Activated effector memory CD4-positive, alpha-beta T cell treated with Interleukin-2 at 50 U/mL for 16 hours (primary cell): ENCODE data around the gene PLCG2.
"Not testable (repeated sequence)": the region's sequence is repeated elsewhere in the genome, so short reads cannot be mapped to it uniquely, and the experiment has no call there.

Source experiments
- DNase-seq: peaks from one replicate; pipeline ENCODE4 v3.0.0-alpha.2; 2020

PLCG2 gene

GRCh38 chr16:81790830-81791435 is 11.8 kb downstream of the PLCG2 start:
- no peak for DNase-seq

- DNase-seq, result no peak
These were observed 13.7 kb downstream of the PLCG2 start for GRCh38 chr16:81792828-81793227.

DNA sequence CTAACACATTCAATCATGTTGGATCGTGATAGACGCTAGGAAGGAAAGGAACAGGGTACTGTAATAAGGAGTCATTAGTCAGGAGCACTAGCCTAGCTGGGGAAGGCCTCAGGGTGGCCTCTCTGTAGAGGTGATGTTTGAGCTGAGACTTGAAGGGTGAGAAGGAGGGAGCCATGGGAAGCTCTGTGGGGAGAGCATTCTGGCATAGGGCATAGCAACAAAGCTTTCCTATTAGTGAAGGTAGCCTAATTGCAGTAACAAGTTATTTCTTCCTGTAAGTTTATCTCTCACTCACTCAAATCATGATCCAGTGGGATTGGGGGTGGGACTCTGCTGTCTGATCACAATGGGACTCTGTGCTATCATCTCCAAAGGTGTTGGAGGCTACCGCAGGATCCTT is 16.1 kb downstream of the PLCG2 start:
- no peak for DNase-seq

- DNase-seq, result no peak
These were observed 16.9 kb downstream of the PLCG2 start for GRCh38 chr16:81796035-81796434.

- DNase-seq, result no peak
These were observed 17.7 kb downstream of the PLCG2 start for GRCh38 chr16:81796583-81797346.

- DNase-seq, result no peak
These were observed 18.4 kb downstream of the PLCG2 start for GRCh38 chr16:81797443-81797842.

DNA sequence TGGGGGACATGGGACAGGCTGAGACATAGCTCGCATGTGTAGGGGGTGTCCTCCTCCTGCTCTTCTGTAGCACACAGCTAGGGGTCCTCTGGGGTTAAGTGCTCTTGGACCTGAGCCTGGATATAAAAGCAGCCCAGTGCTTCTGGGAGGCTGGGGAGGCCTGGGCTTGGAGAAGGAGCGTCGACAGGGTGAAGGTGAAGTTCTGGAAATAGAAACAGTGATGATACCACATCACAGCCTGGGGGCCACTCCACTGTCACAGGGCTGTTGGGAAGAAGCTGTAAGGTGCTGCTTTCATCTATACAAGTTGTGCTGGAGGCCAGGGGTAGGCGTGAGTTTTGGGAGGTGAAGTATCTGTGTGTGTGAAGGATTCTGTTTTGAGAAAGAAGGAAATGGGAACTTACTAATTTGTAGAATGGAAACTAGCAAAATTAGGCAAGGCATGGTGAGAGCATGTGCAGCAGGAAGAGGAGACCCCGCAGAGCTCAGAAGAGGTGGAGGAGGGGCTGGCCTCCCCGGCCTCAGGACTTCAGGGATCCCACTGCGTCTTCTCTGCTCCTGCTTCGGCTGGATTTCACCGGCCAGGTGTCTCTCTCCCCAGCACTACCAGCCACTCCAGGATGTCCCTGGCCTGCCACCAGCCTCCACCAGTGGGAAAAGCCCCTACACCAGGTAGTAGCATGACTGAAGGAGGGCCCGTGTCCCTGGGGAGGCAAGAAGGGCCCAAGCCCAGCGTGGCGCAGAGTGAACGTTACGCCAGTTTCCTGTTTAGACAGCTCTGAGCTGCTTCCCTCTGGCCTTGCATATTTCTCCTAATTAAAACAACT is 19.4 kb downstream of the PLCG2 start:
- no peak for DNase-seq

GRCh38 chr16:81799138-81799504 is 20.0 kb downstream of the PLCG2 start:
- no peak for DNase-seq

DNA sequence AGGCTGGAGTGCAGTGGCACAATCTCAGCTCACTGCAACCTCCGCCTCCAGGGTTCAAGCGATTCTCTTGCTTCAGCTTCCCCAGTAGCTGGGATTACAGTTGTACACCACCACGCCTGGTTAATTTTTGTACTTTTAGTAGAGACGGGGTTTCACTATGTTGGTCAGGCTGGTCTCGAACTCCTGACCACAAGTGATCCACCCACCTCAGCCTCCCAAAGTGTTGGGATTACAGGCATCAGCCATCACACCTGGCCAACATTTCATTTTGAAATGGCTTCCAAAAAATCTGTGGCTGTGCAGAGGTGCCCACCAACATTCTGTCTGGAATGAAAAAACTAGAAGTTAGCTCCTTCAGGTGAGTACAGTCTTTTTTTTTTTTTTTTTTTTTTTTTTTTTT is 22.6 kb downstream of the PLCG2 start:
- DNase-seq, result not testable (repeated sequence)

GRCh38 chr16:81803332-81803731 is 24.2 kb downstream of the PLCG2 start:
- DNase-seq, result no peak

- DNase-seq, result no peak
These were observed 25.1 kb downstream of the PLCG2 start for GRCh38 chr16:81804134-81804610.

DNA sequence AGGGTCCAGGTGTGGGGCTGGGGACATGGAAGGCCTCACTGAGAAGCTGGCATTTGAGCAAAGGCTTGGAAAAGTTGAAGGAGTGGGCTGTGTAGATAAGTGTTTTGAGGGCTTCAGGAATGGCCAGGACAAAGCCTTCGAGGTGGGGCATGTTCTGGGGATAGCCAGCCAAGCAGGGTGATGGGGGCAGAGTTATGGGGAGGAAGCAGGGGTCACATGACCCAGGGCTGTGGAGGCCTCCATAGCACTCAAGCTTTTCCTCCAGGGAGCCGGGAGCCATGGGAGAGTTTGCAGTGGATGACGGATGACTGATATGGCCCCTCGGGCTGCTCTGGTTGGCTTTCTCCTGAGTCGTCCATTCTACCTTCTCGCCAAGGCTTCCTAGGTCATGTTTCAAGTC is 27.6 kb downstream of the PLCG2 start:
- DNase-seq, result no peak

- no peak for DNase-seq
These were observed 28.8 kb downstream of the PLCG2 start for GRCh38 chr16:81807767-81808358.

GRCh38 chr16:81808933-81809480 is 29.9 kb downstream of the PLCG2 start:
- no peak for DNase-seq

DNA sequence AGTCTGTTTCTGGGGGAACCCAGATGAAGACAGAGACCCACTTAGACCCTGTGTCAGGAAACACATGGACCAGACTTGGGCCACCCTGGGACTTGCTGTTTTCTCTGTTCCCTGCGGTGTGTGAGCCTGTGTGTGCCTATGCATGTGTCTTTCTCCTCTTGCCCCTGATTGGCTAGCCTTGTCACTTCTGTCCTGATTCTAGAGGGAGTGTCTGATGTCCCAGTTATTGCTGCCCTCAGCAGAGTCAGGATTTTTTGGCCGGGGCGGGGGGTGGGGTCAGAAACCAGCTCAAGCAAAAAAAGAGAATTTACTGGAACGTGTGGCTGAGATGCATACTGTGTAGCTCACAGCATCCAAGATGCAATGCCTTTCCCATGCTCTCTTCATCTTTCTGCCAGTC is 30.5 kb downstream of the PLCG2 start:
- no peak for DNase-seq

- no peak for DNase-seq
These were observed 31.3 kb downstream of the PLCG2 start for GRCh38 chr16:81810361-81810760.

DNA sequence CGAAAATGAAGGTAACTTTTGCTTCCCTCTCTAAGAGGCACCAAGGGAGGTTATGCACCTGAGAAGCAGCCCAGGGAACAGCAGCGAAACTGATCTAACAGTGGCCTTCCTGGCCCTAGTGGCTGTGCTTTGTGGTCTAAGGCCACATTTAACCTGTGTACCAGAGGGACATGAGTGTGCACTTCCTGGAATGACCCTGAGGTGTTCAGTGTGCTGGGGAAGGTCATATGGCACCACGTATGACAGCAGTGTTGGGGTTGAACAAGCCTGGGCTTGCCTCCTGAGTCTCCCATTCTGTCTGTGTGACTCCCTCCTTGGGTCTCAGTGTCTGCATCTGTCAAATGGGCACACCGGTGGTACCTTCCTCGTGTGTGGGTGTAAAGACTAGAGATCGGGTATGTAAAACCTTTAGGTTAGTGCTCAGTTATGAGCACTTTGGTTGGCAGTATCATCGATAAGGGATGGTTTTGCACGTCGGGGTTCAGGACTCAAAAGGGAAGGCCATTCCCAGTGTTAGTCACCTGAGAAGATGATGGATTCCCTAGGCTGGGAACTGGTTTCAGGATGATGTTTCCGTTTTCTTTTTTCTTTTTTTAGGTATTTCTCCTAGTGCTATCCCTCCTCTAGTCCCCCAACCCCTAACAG is 31.9 kb downstream of the PLCG2 start:
- no peak for DNase-seq

GRCh38 chr16:81813648-81814047 is 34.6 kb downstream of the PLCG2 start:
- DNase-seq, result no peak

DNA sequence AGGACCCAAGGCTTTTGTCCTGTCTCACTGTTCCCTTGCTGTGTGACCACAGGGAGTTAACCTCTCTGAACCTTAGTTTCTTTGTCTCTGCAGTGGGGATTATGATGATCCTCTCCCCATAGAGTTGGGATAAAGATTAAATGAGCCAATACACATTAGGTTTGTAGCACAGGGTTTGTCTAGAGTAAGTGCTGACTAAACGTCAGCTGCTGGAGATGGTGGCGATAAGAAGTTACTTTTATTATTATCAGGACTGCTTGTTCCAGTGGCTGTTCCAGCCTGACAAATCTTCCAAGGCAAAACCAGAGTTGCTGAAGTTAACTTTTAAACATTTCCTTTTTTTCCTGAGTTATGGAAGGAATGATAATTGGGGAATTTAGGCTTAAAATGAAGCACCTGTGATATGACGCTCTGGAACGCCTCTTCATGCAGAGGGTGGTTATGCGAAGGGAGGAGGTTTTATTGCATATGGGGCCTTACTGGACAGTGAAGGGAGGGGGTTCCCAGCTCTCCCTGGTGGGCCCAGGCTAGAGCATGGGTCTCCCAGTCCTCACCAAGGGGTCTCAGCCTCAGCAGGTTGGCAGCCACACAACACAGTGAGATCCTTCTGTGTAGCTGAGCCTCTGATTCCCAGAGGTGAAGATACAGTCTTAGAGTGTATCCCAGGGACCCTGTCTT is 35.8 kb downstream of the PLCG2 start:
- DNase-seq, result no peak

GRCh38 chr16:81815429-81815766 is 36.3 kb downstream of the PLCG2 start:
- no peak for DNase-seq

DNA sequence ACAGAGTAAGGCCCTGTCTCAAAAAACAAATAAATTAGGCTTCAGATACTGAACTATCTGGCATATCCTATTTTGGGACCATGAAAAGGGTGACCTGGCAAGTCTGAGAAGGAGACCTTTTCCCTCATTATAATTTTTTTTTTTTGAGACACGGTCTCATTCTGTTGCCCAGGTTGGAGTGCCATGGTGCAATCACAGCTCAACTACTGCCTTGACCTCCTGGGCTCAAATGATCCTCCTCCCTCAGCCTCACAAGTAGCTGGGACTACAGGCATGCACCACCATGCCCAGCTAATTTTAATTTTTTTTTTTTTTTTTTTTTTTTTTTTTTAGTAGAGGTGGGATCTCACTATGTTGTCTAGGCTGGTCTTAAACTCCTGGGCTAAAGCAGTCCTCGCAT is 37.3 kb downstream of the PLCG2 start:
- DNase-seq, result no peak

DNA sequence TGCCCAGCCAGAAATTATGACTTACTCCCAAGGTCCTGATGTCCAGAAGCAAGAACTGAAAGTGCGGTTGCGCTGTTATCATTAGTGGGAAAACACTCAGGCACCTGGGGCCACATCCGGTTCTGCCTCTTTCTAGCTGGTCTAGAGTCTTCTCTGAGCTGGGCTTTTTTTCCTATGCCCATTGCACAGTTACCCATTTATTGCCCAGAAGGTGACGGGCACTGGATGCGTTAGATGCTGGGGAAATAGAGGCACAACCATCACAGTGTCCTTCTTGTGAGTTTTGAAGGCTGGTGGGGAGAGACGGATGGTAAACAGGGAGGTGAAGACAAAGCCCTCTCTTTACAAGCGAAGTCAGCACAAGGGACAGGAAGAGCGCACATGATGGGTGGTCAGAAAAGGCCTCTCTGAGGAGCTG is 37.7 kb downstream of the PLCG2 start:
- no peak for DNase-seq
